WERI-Rb-1 (cell line): ENCODE data around the gene IBTK.

ENCODE experiments used
- DNase-seq: peaks from one replicate; pipeline ENCODE4 v3.0.0-alpha.2; 2020
- H3K27ac ChIP-seq: fragments of 250-450 bp; sonication (Bioruptor Pico); 2 replicates; pipeline ENCODE4 v1.5.1; 2020; ENCODE audit warnings: mild to moderate bottlenecking, moderate library complexity
- H3K27me3 ChIP-seq: fragments of 250-450 bp; sonication (Bioruptor Pico); 2 replicates; pipeline ENCODE4 v1.5.1; 2021; ENCODE audit warnings: mild to moderate bottlenecking, low read depth, moderate library complexity; ENCODE audit not compliant: insufficient read depth, severe bottlenecking
- H3K36me3 ChIP-seq: fragments of 250-450 bp; sonication (Bioruptor Pico); 2 replicates; pipeline ENCODE4 v1.5.1; 2020; ENCODE audit warnings: mild to moderate bottlenecking, moderate library complexity
- H3K4me3 ChIP-seq: 2 replicates; pipeline ENCODE4 v1.5.1; 2011; ENCODE audit warnings: low read depth, mild to moderate bottlenecking, control low read depth, low read length
- H3K9me3 ChIP-seq: fragments of 250-450 bp; sonication (Bioruptor Pico); 2 replicates; pipeline ENCODE4 v1.5.1; 2021; ENCODE audit warnings: mild to moderate bottlenecking, moderate library complexity; ENCODE audit not compliant: severe bottlenecking
- TF ChIP-seq, protein P1 (sequence below): IDR thresholded peaks from 2 replicates; pipeline ENCODE4 v1.5.1; 2011; ENCODE audit warnings: low read depth, mild to moderate bottlenecking, control low read depth, inconsistent platforms, low read length

IBTK gene

DNA sequence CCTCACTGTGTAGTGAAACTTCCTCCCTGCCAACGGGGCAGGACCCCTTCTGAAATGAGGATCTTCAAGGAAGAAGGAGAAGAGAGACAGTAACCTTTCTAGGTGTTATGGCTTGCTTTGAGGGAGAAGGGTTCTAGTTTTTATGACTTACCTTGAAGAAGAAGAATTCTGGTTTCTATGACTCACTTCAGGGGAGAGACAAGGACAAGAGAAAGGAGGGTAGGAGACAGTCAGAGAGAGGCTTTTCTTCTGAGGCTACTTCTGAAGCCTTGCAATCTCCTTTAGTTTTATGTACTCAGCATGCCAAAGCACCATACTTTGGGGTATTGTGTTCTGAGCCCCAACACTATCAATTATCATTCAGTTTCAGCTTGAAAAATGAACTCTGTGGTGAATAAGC lies 25.8 kb upstream of the IBTK start:
- no peaks in the 10 kb centered on the region for H3K9me3 ChIP-seq

DNA sequence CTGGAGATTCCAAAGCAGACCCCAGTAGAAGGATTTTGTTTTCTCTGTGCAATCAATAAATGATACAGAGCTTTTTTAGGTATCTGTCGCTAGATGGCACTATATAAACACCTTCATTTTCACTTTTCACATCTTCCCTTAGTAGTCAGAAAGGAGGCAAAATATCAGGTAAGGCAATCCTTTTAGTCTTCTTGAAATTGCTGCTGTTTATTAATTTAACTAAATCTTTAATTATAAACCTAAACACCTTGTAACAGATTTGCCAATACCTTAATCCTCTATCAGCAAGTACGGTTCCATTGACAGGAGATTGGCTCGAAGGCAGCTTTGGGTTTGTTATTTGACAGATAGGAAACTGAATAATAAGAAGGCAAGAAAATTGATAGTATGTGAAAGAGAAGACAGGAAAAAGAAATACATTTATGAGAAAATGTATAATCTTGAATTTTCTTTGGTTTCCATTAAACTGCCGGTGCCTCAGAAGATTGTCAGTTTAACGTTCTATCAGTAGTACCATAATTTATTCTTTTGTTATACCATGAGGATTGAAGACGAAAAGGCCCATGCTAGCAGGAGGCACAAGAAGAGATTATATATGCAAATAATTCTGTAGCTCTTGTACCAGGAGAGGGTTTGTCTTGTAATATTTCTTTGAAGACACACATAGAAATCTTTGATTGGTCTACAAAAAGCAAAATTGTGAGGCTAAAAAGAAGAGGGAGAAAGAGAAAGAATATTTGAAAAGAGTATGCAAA lies 23.5 kb upstream of the IBTK start:
- H3K9me3 ChIP-seq, result no peaks in the 10 kb centered on the region
- no peak overlapping the region for H3K4me3 ChIP-seq
- H3K27ac ChIP-seq, result no peak overlapping the region
- no peak for DNase-seq
- TF ChIP-seq, protein P1, sequence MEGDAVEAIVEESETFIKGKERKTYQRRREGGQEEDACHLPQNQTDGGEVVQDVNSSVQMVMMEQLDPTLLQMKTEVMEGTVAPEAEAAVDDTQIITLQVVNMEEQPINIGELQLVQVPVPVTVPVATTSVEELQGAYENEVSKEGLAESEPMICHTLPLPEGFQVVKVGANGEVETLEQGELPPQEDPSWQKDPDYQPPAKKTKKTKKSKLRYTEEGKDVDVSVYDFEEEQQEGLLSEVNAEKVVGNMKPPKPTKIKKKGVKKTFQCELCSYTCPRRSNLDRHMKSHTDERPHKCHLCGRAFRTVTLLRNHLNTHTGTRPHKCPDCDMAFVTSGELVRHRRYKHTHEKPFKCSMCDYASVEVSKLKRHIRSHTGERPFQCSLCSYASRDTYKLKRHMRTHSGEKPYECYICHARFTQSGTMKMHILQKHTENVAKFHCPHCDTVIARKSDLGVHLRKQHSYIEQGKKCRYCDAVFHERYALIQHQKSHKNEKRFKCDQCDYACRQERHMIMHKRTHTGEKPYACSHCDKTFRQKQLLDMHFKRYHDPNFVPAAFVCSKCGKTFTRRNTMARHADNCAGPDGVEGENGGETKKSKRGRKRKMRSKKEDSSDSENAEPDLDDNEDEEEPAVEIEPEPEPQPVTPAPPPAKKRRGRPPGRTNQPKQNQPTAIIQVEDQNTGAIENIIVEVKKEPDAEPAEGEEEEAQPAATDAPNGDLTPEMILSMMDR, result peak; percentile 25; the same call in 1 of the 2 replicates
- no peaks in the 10 kb centered on the region for H3K27me3 ChIP-seq
- no peaks in the 10 kb centered on the region for H3K36me3 ChIP-seq

More for the DNA sequence above, 25.8 kb upstream of the IBTK start:
- Histone ChIP-seq H3K4me3 (no peak overlapping the region), H3K27ac (no peak overlapping the region), H3K36me3 (no peaks in the 10 kb centered on the region), H3K27me3 (no peaks in the 10 kb centered on the region)
- no peak for DNase-seq
- TF ChIP-seq, protein P1, result no peak

DNA sequence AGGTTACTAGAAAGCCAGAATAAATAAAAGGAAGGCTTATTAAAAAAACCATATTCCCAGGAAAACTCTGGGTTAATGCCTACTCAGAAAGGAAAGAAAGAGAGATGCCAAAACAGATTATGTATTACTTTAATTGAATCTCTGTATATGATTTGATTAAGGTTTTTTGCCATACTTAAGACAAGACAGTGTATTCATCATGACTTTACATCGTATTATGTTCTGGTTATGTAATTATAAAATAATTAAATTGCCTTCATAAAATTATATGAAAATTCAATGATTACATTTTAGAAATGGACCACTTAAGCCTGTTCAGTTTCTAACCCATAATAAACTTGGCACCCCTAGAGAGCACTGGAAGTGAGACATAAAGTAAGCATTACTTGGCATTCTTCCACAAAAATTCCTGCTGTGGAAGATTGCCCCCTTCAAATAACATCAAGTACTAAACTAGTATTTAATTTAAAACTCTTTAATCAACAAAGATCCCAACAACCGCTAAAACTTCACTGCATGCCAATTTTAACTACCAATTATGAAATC lies 20.8 kb upstream of the IBTK start:
- no peaks in the 10 kb centered on the region for H3K9me3 ChIP-seq
- H3K27me3 ChIP-seq, result no peaks in the 10 kb centered on the region
- DNase-seq, result no peak
- no peaks in the 10 kb centered on the region for H3K36me3 ChIP-seq
- no peak overlapping the region for H3K4me3 ChIP-seq
- H3K27ac ChIP-seq, result no peak overlapping the region
- TF ChIP-seq, protein P1, result no peak

DNA sequence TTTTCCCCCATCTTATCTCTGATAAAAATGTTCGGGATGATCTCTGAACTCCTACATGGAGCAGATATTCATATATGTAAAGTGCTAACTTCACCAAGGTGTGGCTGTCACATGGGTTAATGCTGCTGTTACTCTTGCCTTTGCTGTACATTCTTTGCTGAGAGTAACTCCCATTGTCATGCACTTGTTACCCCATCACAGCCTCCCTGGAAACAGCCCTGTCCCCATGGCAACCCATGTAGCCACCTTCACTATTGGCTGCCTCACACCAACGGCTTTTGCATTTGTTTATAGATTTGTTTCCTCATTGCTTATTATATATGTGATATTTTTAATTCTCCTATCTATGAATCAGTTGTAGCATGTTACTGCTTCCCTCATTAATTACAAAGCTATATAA lies 17.3 kb upstream of the IBTK start:
- Histone ChIP-seq H3K9me3 (no peaks in the 10 kb centered on the region), H3K27ac (no peak overlapping the region), H3K4me3 (no peak overlapping the region), H3K27me3 (no peaks in the 10 kb centered on the region), H3K36me3 (no peaks in the 10 kb centered on the region)
- no peak for DNase-seq
- TF ChIP-seq, protein P1, result no peak

DNA sequence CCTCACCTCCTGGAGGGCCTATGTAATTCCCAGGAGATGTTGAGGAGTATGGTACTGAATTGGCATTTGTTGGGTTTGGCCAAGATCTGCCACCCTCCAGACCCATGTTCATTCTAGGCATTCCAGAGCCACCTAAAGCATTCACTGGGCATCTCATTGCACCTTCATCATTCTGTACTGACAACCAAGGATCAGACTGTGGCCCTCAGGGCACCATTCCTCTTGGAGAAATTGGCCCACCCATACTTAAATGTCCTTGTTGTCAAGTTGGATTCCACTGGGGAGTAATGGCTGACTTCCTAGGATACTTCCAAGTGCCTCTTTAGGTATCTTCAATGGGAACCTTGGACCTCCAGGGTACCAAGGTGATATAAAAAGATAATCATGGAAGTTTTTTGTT lies 16.8 kb upstream of the IBTK start:
- TF ChIP-seq, protein P1, result no peak
- no peak overlapping the region for H3K27ac ChIP-seq
- no peak for DNase-seq

More for the DNA sequence above, 16.8 kb upstream of the IBTK start:
- Histone ChIP-seq H3K27me3 (no peaks in the 10 kb centered on the region), H3K9me3 (no peaks in the 10 kb centered on the region), H3K36me3 (no peaks in the 10 kb centered on the region), H3K4me3 (no peak overlapping the region)
